ENCODE measurements around the gene KRT4. TPM values are rescaled to one million over a fixed set of nuclear protein-coding genes. Genes with fewer than 3 reads are reported as not detected.

KRT4 gene
- polyA plus RNA-seq, 3 donors = not detected

GRCh38 chr12:52810554-52810953, 3.4 kb downstream of the KRT4 start:
- Histone ChIP-seq H3K4me2 (replicated peaks; ENCODE audit: extremely low read depth, low read length, poor library complexity, severe bottlenecking) (no peak overlapping the region), H3K9ac (ENCODE audit: insufficient read depth, low read length, poor library complexity, severe bottlenecking) (no peak overlapping the region), H3K27ac (ENCODE audit: low read depth in 1 of 2, low read length in 2 of 2) (no peak overlapping the region), H3K79me2 (ENCODE audit: insufficient read depth, low read length) (no peaks in the 10 kb centered on the region), H3K9me3 (replicated peaks in 1 of 2; ENCODE audit: control insufficient read depth in 1 of 2, insufficient read depth in 1 of 2, low read length in 2 of 2) (no peaks in the 10 kb centered on the region), H4K20me1 (ENCODE audit: insufficient read depth, low read length) (no peaks in the 10 kb centered on the region), H3K4me1 (ENCODE audit: control insufficient read depth in 1 of 2, insufficient read depth in 2 of 2, low read length in 2 of 2) (no peaks in the 10 kb centered on the region), H2AFZ (ENCODE audit: insufficient read depth, low read depth, low read length, poor library complexity, severe bottlenecking) (no peak overlapping the region), H3K4me3 (replicated peaks in 1 of 3; ENCODE audit: low read depth in 2 of 3, low read length in 3 of 3) (no peak overlapping the region), H3K27me3 (ENCODE audit: control insufficient read depth in 2 of 2, insufficient read depth in 2 of 2, low read length in 2 of 2) (no peaks in the 10 kb centered on the region), H3K36me3 (replicated peaks in 1 of 2; ENCODE audit: control insufficient read depth in 1 of 2, insufficient read depth in 2 of 2, low read length in 2 of 2) (no peaks in the 10 kb centered on the region)
- H3K4me3 Mint-ChIP-seq = no peak overlapping the region
- intact Hi-C loops (cut with micrococcal nuclease) = no loop called here
- DNase-seq = no peak
- H3K9me3 Mint-ChIP-seq = peaks cover 0 to 2% (median 0%) of the 10 kb centered on the region in 7 donors
- TF ChIP-seq CTCF (IDR thresholded peaks at IDR 0.05) = no peak
- WGBS (ENCODE audit: insufficient coverage) = no CpG with 5 or more reads among the region's 5 CpGs
- H3K27ac Mint-ChIP-seq = peak overlapping the region in 1 of 7 donors; percentile 54
- peaks cover 2 to 7% (median 3%) of the 10 kb centered on the region in 3 donors for H3K27me3 Mint-ChIP-seq (ENCODE audit: low read depth in 3 of 3)
- no peaks in the 10 kb centered on the region for H3K4me1 Mint-ChIP-seq
- no peaks in the 10 kb centered on the region for H3K36me3 Mint-ChIP-seq

DNA sequence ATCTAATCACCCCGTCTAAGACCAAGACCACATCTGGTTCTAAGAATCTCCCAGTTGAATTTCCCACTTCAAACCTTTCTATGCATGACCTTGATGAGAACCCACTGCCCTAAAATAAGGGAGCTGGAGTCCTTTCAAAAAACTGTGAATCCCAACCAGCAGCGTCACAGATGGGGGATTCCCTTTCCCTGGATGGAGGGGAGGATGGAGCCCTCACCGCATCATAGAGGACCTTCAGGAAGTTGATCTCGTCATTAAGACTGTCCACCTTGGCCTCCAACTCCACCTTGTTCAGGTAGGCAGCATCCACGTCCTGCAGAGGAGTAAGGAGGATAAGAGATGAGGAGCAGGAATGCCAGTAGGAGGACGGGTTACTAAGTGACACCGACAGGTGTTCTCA, 4.8 kb downstream of the KRT4 start:
- Histone ChIP-seq H3K27ac (ENCODE audit: low read depth in 1 of 2, low read length in 2 of 2) (no peak overlapping the region), H2AFZ (ENCODE audit: insufficient read depth, low read depth, low read length, poor library complexity, severe bottlenecking) (no peak overlapping the region), H3K4me2 (replicated peaks; ENCODE audit: extremely low read depth, low read length, poor library complexity, severe bottlenecking) (no peak overlapping the region), H3K79me2 (ENCODE audit: insufficient read depth, low read length) (no peaks in the 10 kb centered on the region), H4K20me1 (ENCODE audit: insufficient read depth, low read length) (no peaks in the 10 kb centered on the region), H3K36me3 (replicated peaks in 1 of 2; ENCODE audit: control insufficient read depth in 1 of 2, insufficient read depth in 2 of 2, low read length in 2 of 2) (no peaks in the 10 kb centered on the region), H3K9me3 (replicated peaks in 1 of 2; ENCODE audit: control insufficient read depth in 1 of 2, insufficient read depth in 1 of 2, low read length in 2 of 2) (no peaks in the 10 kb centered on the region), H3K4me1 (ENCODE audit: control insufficient read depth in 1 of 2, insufficient read depth in 2 of 2, low read length in 2 of 2) (no peaks in the 10 kb centered on the region), H3K4me3 (replicated peaks in 1 of 3; ENCODE audit: low read depth in 2 of 3, low read length in 3 of 3) (no peak overlapping the region), H3K9ac (ENCODE audit: insufficient read depth, low read length, poor library complexity, severe bottlenecking) (no peak overlapping the region), H3K27me3 (ENCODE audit: control insufficient read depth in 2 of 2, insufficient read depth in 2 of 2, low read length in 2 of 2) (no peaks in the 10 kb centered on the region)
- DNase-seq = no peak
- Mint-ChIP-seq H3K4me3 (no peak overlapping the region), H3K27ac (no peak overlapping the region), H3K9me3 (peaks cover 0 to 2% (median 0%) of the 10 kb centered on the region in 7 donors), H3K36me3 (no peaks in the 10 kb centered on the region), H3K4me1 (no peaks in the 10 kb centered on the region), H3K27me3 (ENCODE audit: low read depth in 3 of 3) (peaks cover under 1 to 5% (median 3%) of the 10 kb centered on the region in 3 donors)
- intact Hi-C loops (cut with micrococcal nuclease) = no loop called here
- 83% methylated on average over 1 of the region's 7 CpGs for WGBS (ENCODE audit: insufficient coverage)
- TF ChIP-seq CTCF (IDR thresholded peaks at IDR 0.05) = no peak

Data from CD14-positive monocyte (primary cell).